Measurements from ENCODE around the gene MYRFL. TPM values are rescaled to one million over a fixed set of nuclear protein-coding genes. Genes with fewer than 3 reads are reported as not detected.

The MYRFL gene
- total RNA-seq, 1 donor from 2014 or later: 0.93 TPM

DNA sequence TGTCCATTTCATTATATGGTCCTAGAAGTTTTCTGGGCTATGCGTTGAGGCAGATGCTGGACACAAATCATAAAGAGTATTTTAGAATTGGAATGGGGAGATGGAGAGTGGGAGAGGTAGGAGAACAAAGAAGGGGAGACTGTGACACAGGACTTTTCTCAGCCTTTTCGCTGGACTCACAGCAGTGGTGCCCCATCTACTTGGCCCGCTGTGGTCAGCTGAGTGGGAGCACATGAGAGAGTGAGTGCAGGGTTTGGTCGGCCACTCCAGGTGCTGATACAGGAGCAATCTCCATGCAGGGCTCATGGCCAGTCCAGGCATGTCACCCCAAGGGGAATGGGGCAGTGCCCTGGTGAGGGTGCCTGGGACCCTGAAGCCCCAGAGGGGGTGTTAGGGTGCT is 109.0 kb downstream of the MYRFL start:
- Mint-ChIP-seq H3K27me3 (no peaks in the 10 kb centered on the region), H3K27ac (no peak overlapping the region), H3K4me1 (ENCODE audit: low read depth) (peaks cover 34% of the 10 kb centered on the region), H3K9me3 (ENCODE audit: low read depth) (peaks cover 7% of the 10 kb centered on the region), H3K4me3 (ENCODE audit: low read depth) (no peak overlapping the region), H3K36me3 (ENCODE audit: insufficient read depth) (peaks cover 2% of the 10 kb centered on the region)
- DNase-seq (ENCODE audit: low spot score, unreplicated experiment): no peak
- TF ChIP-seq, protein P1, sequence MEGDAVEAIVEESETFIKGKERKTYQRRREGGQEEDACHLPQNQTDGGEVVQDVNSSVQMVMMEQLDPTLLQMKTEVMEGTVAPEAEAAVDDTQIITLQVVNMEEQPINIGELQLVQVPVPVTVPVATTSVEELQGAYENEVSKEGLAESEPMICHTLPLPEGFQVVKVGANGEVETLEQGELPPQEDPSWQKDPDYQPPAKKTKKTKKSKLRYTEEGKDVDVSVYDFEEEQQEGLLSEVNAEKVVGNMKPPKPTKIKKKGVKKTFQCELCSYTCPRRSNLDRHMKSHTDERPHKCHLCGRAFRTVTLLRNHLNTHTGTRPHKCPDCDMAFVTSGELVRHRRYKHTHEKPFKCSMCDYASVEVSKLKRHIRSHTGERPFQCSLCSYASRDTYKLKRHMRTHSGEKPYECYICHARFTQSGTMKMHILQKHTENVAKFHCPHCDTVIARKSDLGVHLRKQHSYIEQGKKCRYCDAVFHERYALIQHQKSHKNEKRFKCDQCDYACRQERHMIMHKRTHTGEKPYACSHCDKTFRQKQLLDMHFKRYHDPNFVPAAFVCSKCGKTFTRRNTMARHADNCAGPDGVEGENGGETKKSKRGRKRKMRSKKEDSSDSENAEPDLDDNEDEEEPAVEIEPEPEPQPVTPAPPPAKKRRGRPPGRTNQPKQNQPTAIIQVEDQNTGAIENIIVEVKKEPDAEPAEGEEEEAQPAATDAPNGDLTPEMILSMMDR (IDR thresholded peaks at IDR 0.05; ENCODE audit: unreplicated experiment): no peak

- no peak overlapping the region for H3K4me3 Mint-ChIP-seq (ENCODE audit: low read depth)
- H3K4me1 Mint-ChIP-seq (ENCODE audit: low read depth): peaks cover 34% of the 10 kb centered on the region
- peaks cover 2% of the 10 kb centered on the region for H3K36me3 Mint-ChIP-seq (ENCODE audit: insufficient read depth)
- peaks cover 7% of the 10 kb centered on the region for H3K9me3 Mint-ChIP-seq (ENCODE audit: low read depth)
- H3K27me3 Mint-ChIP-seq: no peaks in the 10 kb centered on the region
- peak overlapping the region; percentile 91 for H3K27ac Mint-ChIP-seq
- DNase-seq (ENCODE audit: low spot score, unreplicated experiment): no peak
- TF ChIP-seq, protein P1 (IDR thresholded peaks at IDR 0.05; ENCODE audit: unreplicated experiment): no peak
Measured at GRCh38 chr12:69935651-69936100, 110.6 kb downstream of the MYRFL start.

DNA sequence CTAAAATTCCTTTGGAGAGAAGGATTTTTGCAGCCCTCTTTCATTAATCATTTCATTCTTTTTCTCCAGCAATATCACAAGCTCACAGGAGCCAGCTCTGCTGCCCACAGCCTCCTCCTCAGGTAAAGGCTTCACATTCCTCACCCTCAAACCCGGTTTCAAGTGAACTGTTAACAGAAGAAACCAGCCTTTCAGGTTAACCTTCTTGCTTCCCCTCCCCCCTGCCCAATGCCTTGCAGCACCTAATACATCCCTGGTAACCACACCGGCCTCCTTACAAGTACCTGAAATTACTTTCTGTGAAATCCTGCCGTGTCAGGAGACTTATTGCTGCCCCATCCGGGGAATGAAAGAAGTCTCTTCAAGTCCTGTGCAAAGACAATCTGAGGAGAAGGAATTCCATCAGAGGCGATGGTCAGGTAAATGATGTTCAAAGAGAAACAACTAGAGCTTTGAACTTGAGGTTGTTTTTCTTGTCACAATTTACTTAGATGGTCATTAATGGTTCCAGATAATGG is 111.2 kb downstream of the MYRFL start:
- TF ChIP-seq, protein P1 (IDR thresholded peaks at IDR 0.05; ENCODE audit: unreplicated experiment): no peak
- Mint-ChIP-seq H3K4me1 (ENCODE audit: low read depth) (peaks cover 34% of the 10 kb centered on the region), H3K27me3 (no peaks in the 10 kb centered on the region), H3K36me3 (ENCODE audit: insufficient read depth) (peaks cover 2% of the 10 kb centered on the region), H3K9me3 (ENCODE audit: low read depth) (peaks cover 7% of the 10 kb centered on the region), H3K4me3 (ENCODE audit: low read depth) (peak overlapping the region; percentile 37), H3K27ac (peak overlapping the region; percentile 91)
- peak; percentile 33 for DNase-seq (ENCODE audit: low spot score, unreplicated experiment)

- no peak overlapping the region for H3K27ac Mint-ChIP-seq
- peaks cover 7% of the 10 kb centered on the region for H3K9me3 Mint-ChIP-seq (ENCODE audit: low read depth)
- no peak for DNase-seq (ENCODE audit: low spot score, unreplicated experiment)
- peaks cover 34% of the 10 kb centered on the region for H3K4me1 Mint-ChIP-seq (ENCODE audit: low read depth)
- no peak overlapping the region for H3K4me3 Mint-ChIP-seq (ENCODE audit: low read depth)
- TF ChIP-seq, protein P1 (IDR thresholded peaks at IDR 0.05; ENCODE audit: unreplicated experiment): no peak
- H3K27me3 Mint-ChIP-seq: no peaks in the 10 kb centered on the region
- H3K36me3 Mint-ChIP-seq (ENCODE audit: insufficient read depth): peaks cover 2% of the 10 kb centered on the region
Measured at GRCh38 chr12:69936766-69937165, 111.7 kb downstream of the MYRFL start.

- Mint-ChIP-seq H3K4me1 (ENCODE audit: low read depth) (no peaks in the 10 kb centered on the region), H3K27ac (no peak overlapping the region), H3K27me3 (no peaks in the 10 kb centered on the region), H3K36me3 (ENCODE audit: insufficient read depth) (no peaks in the 10 kb centered on the region), H3K9me3 (ENCODE audit: low read depth) (peaks cover 3% of the 10 kb centered on the region), H3K4me3 (ENCODE audit: low read depth) (no peak overlapping the region)
- DNase-seq (ENCODE audit: low spot score, unreplicated experiment): no peak
- TF ChIP-seq, protein P1 (IDR thresholded peaks at IDR 0.05; ENCODE audit: unreplicated experiment): no peak
Measured at GRCh38 chr12:69947123-69947522, 122.1 kb downstream of the MYRFL start.
